ENCODE results near the gene SFTPA2.

- TF ChIP-seq SP1 (IDR thresholded peaks at IDR 0.05) (no peak), FOXM1 (IDR thresholded peaks at IDR 0.05; ENCODE audit: borderline replicate concordance) (no peak), SUZ12 (IDR thresholded peaks at IDR 0.05) (no peak), HDGF (IDR thresholded peaks at IDR 0.05; ENCODE audit: borderline replicate concordance) (no peak), ZNF384 (IDR thresholded peaks at IDR 0.05) (no peak), ELF4 (IDR thresholded peaks at IDR 0.05) (no peak), LEF1 (IDR thresholded peaks at IDR 0.05; ENCODE audit: borderline replicate concordance) (no peak), BHLHE40 (IDR thresholded peaks at IDR 0.05; ENCODE audit: borderline replicate concordance) (no peak), NFRKB (IDR thresholded peaks at IDR 0.05) (no peak), CTBP1 (IDR thresholded peaks at IDR 0.05; ENCODE audit: borderline replicate concordance) (no peak), ARNT (IDR thresholded peaks at IDR 0.05) (no peak), L3MBTL2 (conservative IDR thresholded peaks at IDR 0.05) (no peak), FOXK2 (IDR thresholded peaks at IDR 0.05) (no peak)
These were observed 17.6 kb downstream of the SFTPA2 start for GRCh38 chr10:79542626-79543025.
